ENCODE measurements around the gene HTRA2.

HTRA2 gene

GRCh38 chr2:74491648-74492544, 37.8 kb upstream of the HTRA2 start:
- H3K4me1 ChIP-seq (ENCODE audit: control insufficient read depth, insufficient read depth, low read length, poor library complexity, severe bottlenecking), result no peaks in the 10 kb centered on the region
- no peak for DNase-seq
- H3K27me3 ChIP-seq (replicated peaks; ENCODE audit: control insufficient read depth, insufficient read depth, low read length, poor library complexity, severe bottlenecking), result no peaks in the 10 kb centered on the region
- no peaks in the 10 kb centered on the region for H3K9me3 ChIP-seq (ENCODE audit: control insufficient read depth, low read length)
- peaks cover 43% of the 10 kb centered on the region for H3K36me3 ChIP-seq (ENCODE audit: control insufficient read depth, insufficient read depth, low read length)
- no peak overlapping the region for H3K27ac ChIP-seq (ENCODE audit: insufficient read depth, low read length, poor library complexity, severe bottlenecking)
- H3K4me3 ChIP-seq (ENCODE audit: insufficient read depth, low read depth, low read length, poor library complexity, severe bottlenecking), result no peak overlapping the region

DNA sequence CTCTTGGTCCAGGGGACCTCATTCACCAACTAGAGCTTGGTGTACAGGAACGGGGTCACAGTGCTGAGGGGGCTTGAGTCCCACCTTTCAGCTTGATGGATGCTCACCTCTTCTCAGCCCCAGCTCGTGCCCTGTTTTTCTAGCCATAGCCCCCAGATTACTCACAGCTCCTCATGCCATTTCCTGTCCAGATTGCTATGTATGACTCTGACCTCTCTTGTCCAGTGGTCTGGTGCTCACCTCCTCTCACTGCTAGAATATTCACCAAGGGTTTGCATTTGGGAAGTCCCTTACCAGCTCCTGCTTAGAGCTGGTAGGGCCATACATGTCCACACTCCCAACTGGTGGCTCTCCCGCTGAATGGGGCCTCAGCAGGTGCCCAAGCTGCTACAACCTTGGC, 36.2 kb upstream of the HTRA2 start:
- Histone ChIP-seq H3K4me1 (ENCODE audit: control insufficient read depth, insufficient read depth, low read length, poor library complexity, severe bottlenecking) (peaks cover 12% of the 10 kb centered on the region), H3K27ac (ENCODE audit: insufficient read depth, low read length, poor library complexity, severe bottlenecking) (no peak overlapping the region), H3K4me3 (ENCODE audit: insufficient read depth, low read depth, low read length, poor library complexity, severe bottlenecking) (no peak overlapping the region), H3K9me3 (ENCODE audit: control insufficient read depth, low read length) (no peaks in the 10 kb centered on the region), H3K27me3 (replicated peaks; ENCODE audit: control insufficient read depth, insufficient read depth, low read length, poor library complexity, severe bottlenecking) (peaks cover 5% of the 10 kb centered on the region), H3K36me3 (ENCODE audit: control insufficient read depth, insufficient read depth, low read length) (peaks cover 40% of the 10 kb centered on the region)
- DNase-seq, result no peak

DNA sequence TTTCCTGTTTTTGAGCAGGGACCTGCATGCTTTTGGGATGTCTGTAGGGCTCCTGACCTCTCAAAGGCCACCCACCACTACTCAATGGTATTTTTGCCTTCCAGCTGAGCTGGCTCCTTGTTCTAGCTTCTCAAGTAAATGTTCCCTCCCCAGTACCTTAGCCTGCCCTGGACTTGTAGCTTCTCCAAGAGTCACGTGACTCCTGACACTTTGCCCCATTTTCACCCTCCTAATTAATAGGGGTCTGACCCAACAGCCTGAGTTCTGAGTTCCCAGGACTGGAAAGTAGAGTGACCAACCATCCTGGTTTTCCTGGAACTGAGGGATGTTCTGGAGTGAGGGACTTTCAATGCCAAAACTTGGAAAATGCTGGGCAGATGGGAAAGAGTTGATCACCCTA, 34.3 kb upstream of the HTRA2 start:
- no peak for DNase-seq
- Histone ChIP-seq H3K27ac (ENCODE audit: insufficient read depth, low read length, poor library complexity, severe bottlenecking) (no peak overlapping the region), H3K4me1 (ENCODE audit: control insufficient read depth, insufficient read depth, low read length, poor library complexity, severe bottlenecking) (peaks cover 22% of the 10 kb centered on the region), H3K36me3 (ENCODE audit: control insufficient read depth, insufficient read depth, low read length) (peaks cover 33% of the 10 kb centered on the region), H3K4me3 (ENCODE audit: insufficient read depth, low read depth, low read length, poor library complexity, severe bottlenecking) (no peak overlapping the region), H3K9me3 (ENCODE audit: control insufficient read depth, low read length) (no peaks in the 10 kb centered on the region), H3K27me3 (replicated peaks; ENCODE audit: control insufficient read depth, insufficient read depth, low read length, poor library complexity, severe bottlenecking) (peaks cover 22% of the 10 kb centered on the region)

DNA sequence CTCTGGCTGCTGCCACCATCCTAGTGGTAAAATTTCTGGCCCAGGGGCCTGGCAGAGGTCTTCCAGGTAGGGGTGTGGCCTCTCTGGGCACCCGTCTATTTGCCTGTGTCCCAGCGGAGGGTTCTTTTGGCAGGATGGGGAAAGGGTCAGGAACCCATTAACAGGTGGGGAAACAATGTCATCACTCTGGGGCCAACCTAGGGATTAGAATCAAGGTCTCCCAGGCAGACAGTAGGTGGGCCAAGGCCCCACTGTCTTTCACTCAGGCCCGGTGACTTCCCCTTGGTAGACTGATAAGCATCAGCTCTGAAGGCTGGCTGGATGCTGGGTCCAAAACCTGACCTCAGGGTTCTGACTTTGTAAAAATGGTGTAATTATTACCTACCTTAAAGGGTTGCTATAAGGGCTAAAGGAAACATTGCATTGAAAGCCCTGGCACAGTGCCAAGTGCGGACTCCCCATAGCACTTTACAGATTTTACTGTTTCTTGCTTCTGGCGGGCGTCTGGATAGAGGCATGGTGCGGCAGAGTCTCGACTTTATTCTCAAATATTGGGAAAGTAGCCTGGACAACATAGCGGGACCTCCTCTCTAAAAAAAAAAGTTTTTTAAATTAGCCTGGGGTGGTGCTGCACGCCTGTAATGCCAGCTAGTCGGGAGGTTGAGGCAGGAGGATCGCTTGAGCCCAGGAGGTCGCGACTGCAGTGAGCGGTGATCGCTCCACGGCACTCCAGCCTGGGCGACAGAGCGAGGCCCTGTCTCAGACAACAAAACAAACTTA, 32.5 kb upstream of the HTRA2 start:
- no peak for DNase-seq
- H3K9me3 ChIP-seq (ENCODE audit: control insufficient read depth, low read length), result no peaks in the 10 kb centered on the region
- no peak overlapping the region for H3K27ac ChIP-seq (ENCODE audit: insufficient read depth, low read length, poor library complexity, severe bottlenecking)
- peaks cover 22% of the 10 kb centered on the region for H3K4me1 ChIP-seq (ENCODE audit: control insufficient read depth, insufficient read depth, low read length, poor library complexity, severe bottlenecking)
- H3K27me3 ChIP-seq (replicated peaks; ENCODE audit: control insufficient read depth, insufficient read depth, low read length, poor library complexity, severe bottlenecking), result peaks cover 34% of the 10 kb centered on the region
- peaks cover 16% of the 10 kb centered on the region for H3K36me3 ChIP-seq (ENCODE audit: control insufficient read depth, insufficient read depth, low read length)
- no peak overlapping the region for H3K4me3 ChIP-seq (ENCODE audit: insufficient read depth, low read depth, low read length, poor library complexity, severe bottlenecking)

- Histone ChIP-seq H3K36me3 (ENCODE audit: control insufficient read depth, insufficient read depth, low read length) (peaks cover 8% of the 10 kb centered on the region), H3K27ac (ENCODE audit: insufficient read depth, low read length, poor library complexity, severe bottlenecking) (no peak overlapping the region), H3K4me1 (ENCODE audit: control insufficient read depth, insufficient read depth, low read length, poor library complexity, severe bottlenecking) (peaks cover 29% of the 10 kb centered on the region), H3K4me3 (ENCODE audit: insufficient read depth, low read depth, low read length, poor library complexity, severe bottlenecking) (peak overlapping the region; percentile 66), H3K27me3 (replicated peaks; ENCODE audit: control insufficient read depth, insufficient read depth, low read length, poor library complexity, severe bottlenecking) (peaks cover 42% of the 10 kb centered on the region), H3K9me3 (ENCODE audit: control insufficient read depth, low read length) (no peaks in the 10 kb centered on the region)
- no peak for DNase-seq
Observed at GRCh38 chr2:74497777-74498499, 31.8 kb upstream of the HTRA2 start.

GRCh38 chr2:74498500-74499266, 31.1 kb upstream of the HTRA2 start:
- peaks cover 1% of the 10 kb centered on the region for H3K36me3 ChIP-seq (ENCODE audit: control insufficient read depth, insufficient read depth, low read length)
- no peak for DNase-seq
- H3K9me3 ChIP-seq (ENCODE audit: control insufficient read depth, low read length), result no peaks in the 10 kb centered on the region
- H3K4me3 ChIP-seq (ENCODE audit: insufficient read depth, low read depth, low read length, poor library complexity, severe bottlenecking), result peak overlapping the region; percentile 66
- peaks cover 49% of the 10 kb centered on the region for H3K27me3 ChIP-seq (replicated peaks; ENCODE audit: control insufficient read depth, insufficient read depth, low read length, poor library complexity, severe bottlenecking)
- H3K27ac ChIP-seq (ENCODE audit: insufficient read depth, low read length, poor library complexity, severe bottlenecking), result no peak overlapping the region
- H3K4me1 ChIP-seq (ENCODE audit: control insufficient read depth, insufficient read depth, low read length, poor library complexity, severe bottlenecking), result peaks cover 37% of the 10 kb centered on the region

DNA sequence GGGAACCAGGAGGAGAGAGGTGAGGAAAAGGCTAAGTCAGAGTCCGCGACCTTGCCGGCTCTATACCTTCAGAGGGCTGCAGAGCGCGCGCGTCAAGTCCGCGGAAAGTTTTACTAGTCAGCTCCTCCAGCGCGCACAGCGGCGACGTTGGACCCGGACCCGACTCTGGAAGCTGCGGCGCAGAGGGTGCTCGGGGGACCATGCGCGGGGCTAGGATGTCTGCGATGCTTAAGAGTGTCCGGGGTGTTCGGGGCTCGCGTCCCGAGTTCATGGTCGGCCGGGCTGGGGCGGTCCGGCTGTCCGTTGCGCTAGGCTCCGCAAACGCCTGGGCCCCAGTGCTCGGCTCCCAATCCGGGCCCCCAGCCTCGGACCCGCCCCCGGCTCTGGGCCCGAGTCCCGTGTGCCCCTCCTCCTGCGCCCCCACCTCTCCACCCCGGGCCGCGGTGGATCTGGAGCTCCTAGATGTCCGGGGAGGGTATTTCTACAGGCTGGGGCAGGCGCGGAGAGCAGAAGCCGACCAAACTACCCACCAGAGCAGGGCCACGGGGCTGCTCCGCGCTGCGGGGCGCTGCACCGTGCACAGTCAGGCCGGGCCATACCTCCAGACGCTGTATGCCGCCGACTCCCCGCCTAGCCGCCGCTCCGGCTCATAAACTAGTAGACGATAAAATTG, 30.3 kb upstream of the HTRA2 start, which contains the start of gene LBX2:
Gene LBX2 (minus strand): TSS at position 337 of the 673 bp plus-strand sequence. CDS start 66 bp downstream, at position 271.
- no peaks in the 10 kb centered on the region for H3K36me3 ChIP-seq (ENCODE audit: control insufficient read depth, insufficient read depth, low read length)
- H3K9me3 ChIP-seq (ENCODE audit: control insufficient read depth, low read length), result no peaks in the 10 kb centered on the region
- no peak within 1 kb of the TSS for H3K27ac ChIP-seq (ENCODE audit: insufficient read depth, low read length, poor library complexity, severe bottlenecking)
- H3K27me3 ChIP-seq (replicated peaks; ENCODE audit: control insufficient read depth, insufficient read depth, low read length, poor library complexity, severe bottlenecking), result peaks cover 54% of the 10 kb centered on the region
- H3K4me1 ChIP-seq (ENCODE audit: control insufficient read depth, insufficient read depth, low read length, poor library complexity, severe bottlenecking), result peaks cover 37% of the 10 kb centered on the region
- DNase-seq, result no peak
- peak within 1 kb of the TSS; percentile 66 for H3K4me3 ChIP-seq (ENCODE audit: insufficient read depth, low read depth, low read length, poor library complexity, severe bottlenecking)

DNA sequence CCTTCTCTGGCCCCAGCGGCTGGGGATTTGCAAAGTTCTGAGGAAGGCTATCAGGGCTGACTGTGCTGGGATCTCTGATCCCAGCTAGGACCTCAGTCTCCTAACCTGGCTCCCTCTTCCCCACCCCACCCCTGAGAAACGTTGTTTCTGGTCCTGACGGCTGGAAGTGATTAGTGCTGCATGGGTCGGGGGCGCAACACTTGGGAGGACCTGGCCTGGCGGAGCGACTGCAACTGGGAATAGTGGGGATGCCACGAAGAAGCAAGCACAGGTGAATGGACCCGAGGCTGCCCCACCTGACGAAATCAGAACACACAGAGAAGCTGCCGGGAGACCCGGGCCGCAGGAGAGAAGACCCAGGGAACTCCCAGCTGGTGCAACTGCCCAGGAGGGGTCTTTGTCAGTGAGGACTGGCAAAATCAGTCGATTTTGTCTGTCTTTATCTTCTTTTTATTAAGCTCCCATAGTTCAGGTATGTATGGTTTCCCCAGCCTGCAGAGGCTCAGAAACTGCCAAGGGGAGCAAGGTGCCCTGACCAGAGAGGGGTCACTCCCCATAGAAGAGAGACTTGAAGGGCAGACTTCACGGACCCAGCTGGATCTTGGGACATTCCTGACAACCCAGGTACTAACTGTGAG, 29.7 kb upstream of the HTRA2 start:
- DNase-seq, result no peak
- Histone ChIP-seq H3K27me3 (replicated peaks; ENCODE audit: control insufficient read depth, insufficient read depth, low read length, poor library complexity, severe bottlenecking) (peaks cover 54% of the 10 kb centered on the region), H3K27ac (ENCODE audit: insufficient read depth, low read length, poor library complexity, severe bottlenecking) (no peak overlapping the region), H3K4me1 (ENCODE audit: control insufficient read depth, insufficient read depth, low read length, poor library complexity, severe bottlenecking) (peaks cover 37% of the 10 kb centered on the region), H3K4me3 (ENCODE audit: insufficient read depth, low read depth, low read length, poor library complexity, severe bottlenecking) (no peak overlapping the region), H3K36me3 (ENCODE audit: control insufficient read depth, insufficient read depth, low read length) (peaks cover 4% of the 10 kb centered on the region), H3K9me3 (ENCODE audit: control insufficient read depth, low read length) (no peaks in the 10 kb centered on the region)
